ENCODE data around the gene TMCO2. TPM values are rescaled to one million over a fixed set of nuclear protein-coding genes. Genes with fewer than 3 reads are reported as not detected.

Gene TMCO2
- total RNA-seq (2014; rRNA removed): not detected in 2 replicates
- Bru-seq, nascent RNA: percentile 24 among the genes with signal in this experiment
- BruChase-seq, experiment 1, labeled RNA remaining after a 6-hour chase: percentile 33 among the genes with signal in this experiment
- BruChase-seq, experiment 2, labeled RNA remaining after a 2-hour chase: percentile 34 among the genes with signal in this experiment
- long read RNA-seq: 0 reads

- no TSS peak for BruUV-seq (replicated peaks)
- no peak for TF ChIP-seq EZH2 (IDR thresholded peaks at IDR 0.05; ENCODE audit: low read length, unreplicated experiment)
- no peak for TF ChIP-seq CTCF (conservative IDR thresholded peaks at IDR 0.05; ENCODE audit: low read depth, low read length)
- TF ChIP-seq EZH2phosphoT487 (IDR thresholded peaks at IDR 0.05; ENCODE audit: borderline replicate concordance, low read length): no peak
- Histone ChIP-seq H3K4me3 (ENCODE audit: low read length) (no peak within 1 kb of the TSS), H3K27ac (ENCODE audit: low read length) (no peak within 1 kb of the TSS), H3K36me3 (ENCODE audit: low read depth, low read length) (no peaks in the 10 kb centered on the region), H3F3A (ENCODE audit: low read length, unreplicated experiment) (peaks cover 4% of the 10 kb centered on the region), H3K79me2 (ENCODE audit: low read length) (no peaks in the 10 kb centered on the region), H3K9me3 (ENCODE audit: low read length) (no peaks in the 10 kb centered on the region), H3K9me2 (replicated peaks; ENCODE audit: low read length) (no peaks in the 10 kb centered on the region), H3K4me2 (ENCODE audit: low read length) (no peak within 1 kb of the TSS), H4K20me1 (ENCODE audit: low read length) (no peaks in the 10 kb centered on the region), H3K9ac (ENCODE audit: low read length) (no peak within 1 kb of the TSS), H3K4me1 (ENCODE audit: insufficient read depth, low read length) (peaks cover 25% of the 10 kb centered on the region), H2AFZ (ENCODE audit: low read length) (no peak within 1 kb of the TSS), H3K27me3 (ENCODE audit: low read length) (no peaks in the 10 kb centered on the region)
- POLR2A ChIA-PET (ENCODE audit: unreplicated experiment): no interaction called here
- DNase-seq (no peak), ATAC-seq (no peak)
- intact Hi-C loops (cut with micrococcal nuclease): loop anchor here (10.0 kb wide), 2 partner anchors 83 to 193 kb away; partner anchors contain the start of gene RLF
- CTCF ChIA-PET: no interaction called here
These were observed at the start of gene TMCO2 for GRCh38 chr1:40247655-40248054. Gene TMCO2, plus strand, starts transcription at chr1:40247937. Its CDS starts 57 bp downstream, at chr1:40247994.

GRCh38 chr1:40199126-40199525 lies 48.6 kb upstream of the TMCO2 start:
- H3K27ac ChIP-seq (ENCODE audit: low read length): no peak overlapping the region
- H3K4me1 ChIP-seq (ENCODE audit: insufficient read depth, low read length): no peaks in the 10 kb centered on the region
- no peak for DNase-seq
- ChIA-PET POLR2A (ENCODE audit: unreplicated experiment) (no interaction called here), CTCF (no interaction called here)
- no peak overlapping the region for H3K4me3 ChIP-seq (ENCODE audit: low read length)
- H3K9me2 ChIP-seq (replicated peaks; ENCODE audit: low read length): no peaks in the 10 kb centered on the region
- no peak overlapping the region for H3K4me2 ChIP-seq (ENCODE audit: low read length)
- BruUV-seq (replicated peaks): no TSS peak
- no peak overlapping the region for H2AFZ ChIP-seq (ENCODE audit: low read length)
- no peaks in the 10 kb centered on the region for H3K27me3 ChIP-seq (ENCODE audit: low read length)
- no peaks in the 10 kb centered on the region for H3F3A ChIP-seq (ENCODE audit: low read length, unreplicated experiment)
- H3K9ac ChIP-seq (ENCODE audit: low read length): no peak overlapping the region
- intact Hi-C loops (cut with micrococcal nuclease): no loop called here
- ATAC-seq: no peak
- peaks cover 12% of the 10 kb centered on the region; the same call in 1 of the 2 replicates for H3K79me2 ChIP-seq (ENCODE audit: low read length)
- no peaks in the 10 kb centered on the region for H3K9me3 ChIP-seq (ENCODE audit: low read length)
- TF ChIP-seq EZH2 (IDR thresholded peaks at IDR 0.05; ENCODE audit: low read length, unreplicated experiment): no peak
- TF ChIP-seq CTCF (conservative IDR thresholded peaks at IDR 0.05; ENCODE audit: low read depth, low read length): no peak
- no peak for TF ChIP-seq EZH2phosphoT487 (IDR thresholded peaks at IDR 0.05; ENCODE audit: borderline replicate concordance, low read length)
- no peaks in the 10 kb centered on the region for H4K20me1 ChIP-seq (ENCODE audit: low read length)
- H3K36me3 ChIP-seq (ENCODE audit: low read depth, low read length): peaks cover 14% of the 10 kb centered on the region; the same call in 1 of the 2 replicates

- peaks cover 16% of the 10 kb centered on the region; the same call in 1 of the 2 replicates for H3K79me2 ChIP-seq (ENCODE audit: low read length)
- ATAC-seq (no peak), DNase-seq (no peak)
- H3K36me3 ChIP-seq (ENCODE audit: low read depth, low read length): peaks cover 19% of the 10 kb centered on the region; the same call in 1 of the 2 replicates
- no peaks in the 10 kb centered on the region for H4K20me1 ChIP-seq (ENCODE audit: low read length)
- no peaks in the 10 kb centered on the region for H3K4me1 ChIP-seq (ENCODE audit: insufficient read depth, low read length)
- POLR2A ChIA-PET (ENCODE audit: unreplicated experiment): no interaction called here
- no peak overlapping the region for H3K4me2 ChIP-seq (ENCODE audit: low read length)
- CTCF ChIA-PET: no interaction called here
- intact Hi-C loops (cut with micrococcal nuclease): no loop called here
- BruUV-seq (replicated peaks): no TSS peak
- H3F3A ChIP-seq (ENCODE audit: low read length, unreplicated experiment): no peaks in the 10 kb centered on the region
- H3K27me3 ChIP-seq (ENCODE audit: low read length): no peaks in the 10 kb centered on the region
- no peaks in the 10 kb centered on the region for H3K9me3 ChIP-seq (ENCODE audit: low read length)
- H3K9ac ChIP-seq (ENCODE audit: low read length): no peak overlapping the region
- H3K4me3 ChIP-seq (ENCODE audit: low read length): no peak overlapping the region
- no peak overlapping the region for H3K27ac ChIP-seq (ENCODE audit: low read length)
- no peak overlapping the region for H2AFZ ChIP-seq (ENCODE audit: low read length)
- no peaks in the 10 kb centered on the region for H3K9me2 ChIP-seq (replicated peaks; ENCODE audit: low read length)
- no peak for TF ChIP-seq CTCF (conservative IDR thresholded peaks at IDR 0.05; ENCODE audit: low read depth, low read length)
- TF ChIP-seq EZH2phosphoT487 (IDR thresholded peaks at IDR 0.05; ENCODE audit: borderline replicate concordance, low read length): no peak
- TF ChIP-seq EZH2 (IDR thresholded peaks at IDR 0.05; ENCODE audit: low read length, unreplicated experiment): no peak
These were observed 42.9 kb upstream of the TMCO2 start for GRCh38 chr1:40204856-40205255.

Measured in PC-3 (cell line).